Fibroblast of peridontal ligament (primary cell): ENCODE data around the gene STIMATE.

ENCODE experiments used
- DNase-seq: peaks from one replicate; pipeline ENCODE4 v3.0.0-alpha.2; 2010; ENCODE audit errors: extremely low read depth

Gene STIMATE

GRCh38 chr3:52841981-52842340 is 55.4 kb downstream of the STIMATE start:
- DNase-seq: no peak

- DNase-seq: no peak
Observed at GRCh38 chr3:52841211-52841980, 56.0 kb downstream of the STIMATE start.

DNA sequence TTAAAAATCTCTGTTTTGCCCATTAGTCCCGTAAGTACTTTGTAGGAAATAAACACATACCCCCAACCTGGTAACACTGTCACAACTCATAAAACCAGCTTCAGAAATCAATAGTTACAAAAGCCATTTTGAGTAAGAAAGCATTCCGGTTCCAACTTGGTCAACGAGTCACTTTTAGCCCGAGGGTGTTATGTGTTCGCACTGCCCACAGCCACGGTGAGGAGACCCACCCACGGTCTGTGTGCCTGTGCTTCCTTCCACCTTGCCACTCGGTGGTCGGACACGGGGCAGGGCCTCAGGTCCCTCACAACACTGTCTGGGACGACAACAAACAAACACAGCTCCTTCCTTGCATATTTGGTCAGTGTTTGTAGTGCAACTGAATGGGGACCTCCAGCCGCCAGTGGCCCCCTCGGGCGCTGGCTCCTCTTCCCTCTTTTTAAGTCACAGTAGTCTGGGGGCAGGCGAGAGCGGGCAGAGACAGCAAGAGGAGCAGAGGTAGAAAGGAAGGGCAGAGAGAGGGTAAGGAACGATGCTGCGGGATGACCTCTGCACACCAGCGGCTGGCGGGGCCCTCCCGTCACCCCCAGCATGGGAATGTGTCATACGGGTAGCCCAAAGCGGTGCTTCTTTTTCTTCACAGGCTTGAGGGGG is 57.3 kb downstream of the STIMATE start:
- no peak for DNase-seq

DNA sequence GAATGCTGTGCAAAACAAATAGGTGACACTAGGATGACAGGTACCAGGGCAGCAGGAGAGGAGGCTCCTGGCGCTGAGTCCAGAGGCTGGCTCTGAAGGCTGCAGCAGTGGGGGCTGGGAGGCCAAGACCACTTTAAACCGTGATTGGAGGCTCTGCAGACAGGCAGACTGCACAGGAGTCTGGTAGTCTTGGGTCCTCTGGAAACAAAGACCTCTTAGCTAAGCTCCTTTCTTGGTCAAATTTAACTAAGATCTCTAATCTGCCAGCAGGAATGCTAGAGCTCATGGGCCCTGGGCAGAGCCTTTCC is 58.1 kb downstream of the STIMATE start:
- DNase-seq: no peak

GRCh38 chr3:52838561-52839267 is 58.6 kb downstream of the STIMATE start:
- no peak for DNase-seq

DNA sequence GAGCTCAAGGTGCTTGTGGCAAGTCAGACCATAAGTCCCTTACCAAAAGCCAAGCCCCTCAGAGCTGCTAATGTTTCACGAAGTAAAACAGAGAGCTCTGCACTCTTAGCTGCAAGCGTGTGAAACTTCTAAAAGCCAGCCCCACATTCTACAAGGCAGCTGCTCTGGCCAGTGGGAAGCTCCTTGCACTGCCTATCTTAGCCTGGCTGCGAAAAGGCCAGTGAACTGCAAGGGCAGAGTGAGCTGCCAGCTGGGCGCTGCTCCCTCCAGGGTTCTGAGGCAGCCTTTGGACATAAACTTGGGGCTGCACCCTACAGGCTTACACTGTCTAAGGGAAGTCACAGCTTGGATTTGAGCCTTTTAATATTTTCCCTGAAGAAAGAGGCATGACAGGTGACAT is 60.4 kb downstream of the STIMATE start:
- DNase-seq: no peak

- no peak for DNase-seq
Observed at GRCh38 chr3:52836471-52836845, 60.9 kb downstream of the STIMATE start.

DNA sequence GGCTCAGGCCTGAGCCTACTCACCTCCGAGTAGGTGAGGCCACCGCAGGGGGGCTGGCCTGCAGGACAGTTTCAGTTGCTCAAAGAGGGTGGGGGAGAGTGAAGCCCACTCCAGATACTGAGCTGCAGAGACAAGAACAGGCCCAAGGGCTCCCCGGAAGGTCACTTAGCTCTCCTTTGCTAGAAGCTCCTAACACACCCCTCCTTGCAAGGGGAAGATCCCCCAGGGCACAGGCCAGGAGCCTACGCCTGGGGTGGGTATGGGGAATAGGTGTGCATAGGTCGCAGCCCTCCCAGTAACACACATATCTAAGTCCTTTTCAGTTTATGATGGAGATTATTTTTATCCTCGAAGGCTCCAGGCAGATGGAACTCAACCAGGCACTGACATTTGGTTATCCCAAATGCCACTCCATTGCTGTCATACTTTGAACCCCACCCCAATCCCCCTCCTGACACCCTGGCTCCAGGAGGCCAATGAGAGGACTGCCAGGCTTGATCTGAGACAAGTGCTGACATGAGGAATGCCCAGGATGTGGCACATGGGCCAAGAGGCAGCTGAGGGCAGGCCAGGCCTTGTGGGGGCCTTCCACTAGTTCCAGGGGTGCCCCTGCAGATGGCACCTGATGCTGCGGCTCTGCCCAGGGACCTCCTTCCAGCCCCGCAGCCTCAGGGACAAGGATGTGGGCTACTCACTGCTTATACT is 61.4 kb downstream of the STIMATE start:
- DNase-seq: no peak

GRCh38 chr3:52834871-52835501 is 62.4 kb downstream of the STIMATE start, which contains the start of gene MUSTN1:
TSS of gene MUSTN1 (minus strand) at chr3:52835019. CDS start at chr3:52834948, 71 bp downstream.
- DNase-seq: peak; percentile 14

- no peak for DNase-seq
Observed at GRCh38 chr3:52833202-52833601, 64.1 kb downstream of the STIMATE start.

GRCh38 chr3:52831500-52832301 is 65.6 kb downstream of the STIMATE start:
- DNase-seq: peak; percentile 72

DNA sequence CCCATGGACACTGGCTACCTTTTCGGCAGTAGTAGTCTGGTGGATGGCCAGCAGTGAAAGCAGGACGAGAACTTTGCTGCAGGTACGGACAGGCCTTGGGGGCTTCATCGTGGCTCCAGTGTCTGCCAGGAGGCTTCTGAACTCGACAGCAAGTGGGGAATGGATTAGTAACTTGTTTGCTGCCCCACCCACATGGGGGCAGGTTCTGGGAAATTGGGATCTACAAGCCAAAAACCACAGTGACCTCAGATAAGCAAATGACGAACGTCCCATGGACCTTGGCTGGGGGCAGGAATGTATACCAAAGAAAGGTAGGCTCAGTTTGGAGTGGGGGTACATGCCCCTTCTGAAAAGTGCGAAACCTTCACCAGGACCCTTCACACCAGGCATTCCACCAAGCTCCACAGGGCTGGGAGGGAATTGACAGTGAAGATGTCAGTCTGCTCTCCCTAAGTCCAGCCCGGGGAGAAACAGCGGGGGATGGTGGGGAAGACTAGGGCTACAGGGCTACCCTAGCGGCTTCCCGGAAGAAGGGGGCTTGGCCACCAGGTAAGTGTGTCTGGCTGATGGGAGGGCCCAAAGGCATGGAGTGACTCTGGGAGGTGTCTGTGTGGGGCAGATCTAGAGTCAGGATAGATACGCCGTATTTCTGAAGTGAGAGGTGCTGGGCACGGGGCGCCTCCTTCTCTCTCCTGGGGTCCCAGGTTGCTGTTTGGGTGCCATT is 66.7 kb downstream of the STIMATE start, which contains the start of gene ITIH4:
Gene ITIH4, minus strand, starts transcription at position 138 of the 724 bp plus-strand sequence. Its CDS starts 30 bp downstream, at position 108.
- DNase-seq: no peak

- DNase-seq: no peak
Observed at GRCh38 chr3:52829906-52830463, 67.4 kb downstream of the STIMATE start.

GRCh38 chr3:52829482-52829881 is 67.9 kb downstream of the STIMATE start:
- DNase-seq: no peak

DNA sequence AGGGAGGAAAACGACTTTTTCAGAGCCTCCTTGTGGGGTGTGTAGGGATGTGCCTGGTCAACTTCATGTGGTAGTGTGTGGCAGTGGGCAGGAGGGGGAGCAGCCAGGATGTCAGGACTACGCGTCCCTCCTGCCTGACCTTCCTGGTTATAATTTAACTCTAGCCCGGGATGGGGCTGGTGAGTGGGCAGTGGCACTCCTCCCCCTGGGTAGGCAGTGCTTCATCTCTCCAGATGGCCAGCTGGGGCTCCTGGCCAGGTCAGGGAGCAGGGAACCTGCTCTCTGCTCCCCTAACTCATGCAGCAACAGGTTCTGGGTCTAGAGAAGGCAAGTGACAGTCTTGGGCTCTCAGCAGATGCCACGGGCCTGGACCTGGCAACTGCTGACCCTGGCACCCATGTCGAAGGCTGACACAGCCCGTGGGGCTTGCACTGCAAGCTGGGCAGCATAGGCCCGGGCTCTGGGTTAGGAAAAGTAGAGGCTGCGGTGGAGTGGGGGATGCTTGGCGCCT is 69.4 kb downstream of the STIMATE start:
- no peak for DNase-seq

- DNase-seq: no peak
Observed at GRCh38 chr3:52827441-52827840, 69.9 kb downstream of the STIMATE start.

GRCh38 chr3:52824037-52824436 is 73.3 kb downstream of the STIMATE start:
- DNase-seq: no peak

DNA sequence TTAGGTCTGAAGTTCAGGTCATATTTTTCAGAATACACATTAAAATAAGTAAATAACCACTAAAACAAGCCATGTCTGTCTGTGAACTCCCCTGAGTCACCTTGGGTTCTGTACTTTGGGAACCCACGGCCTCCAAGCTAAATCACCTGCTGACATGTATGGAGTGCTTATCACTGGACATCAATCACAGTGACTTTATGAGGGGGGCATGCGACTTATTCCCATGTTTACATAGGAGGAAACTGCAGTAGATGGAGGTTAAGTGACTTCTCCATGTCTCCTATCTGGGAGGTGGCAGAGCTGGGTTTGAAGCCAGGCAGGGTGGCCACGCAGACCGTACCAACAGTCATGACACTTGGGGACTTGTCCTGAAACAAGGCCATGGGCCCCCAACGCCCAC is 75.0 kb downstream of the STIMATE start:
- no peak for DNase-seq

DNA sequence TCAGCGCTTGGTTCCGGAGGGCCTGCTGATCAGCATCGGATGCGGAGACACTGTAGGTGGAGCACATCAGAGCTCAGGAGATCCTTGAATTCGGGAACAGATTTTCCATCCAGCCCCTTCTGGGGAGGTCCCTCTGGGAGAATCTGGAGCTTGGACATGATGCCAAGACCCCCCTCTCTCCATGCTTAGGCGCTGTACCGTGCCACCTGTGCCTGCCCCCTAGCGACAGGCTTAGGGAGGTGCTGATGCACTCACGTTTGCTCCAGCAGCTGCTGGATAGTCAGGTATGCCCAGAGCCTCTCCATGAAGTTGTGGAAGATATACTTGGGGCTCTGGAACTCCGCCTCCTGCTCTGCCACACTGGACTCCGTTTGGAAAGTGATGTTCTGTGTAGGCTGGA is 76.6 kb downstream of the STIMATE start:
- no peak for DNase-seq

GRCh38 chr3:52819936-52820335 is 77.4 kb downstream of the STIMATE start:
- no peak for DNase-seq
